Iris pigment epithelial cell (primary cell): ENCODE data around the gene PLPP6.

Experiments
- DNase-seq: peaks from one replicate; pipeline ENCODE4 v3.0.0-alpha.2; 2011; ENCODE audit warnings: low read depth

The PLPP6 gene

DNA sequence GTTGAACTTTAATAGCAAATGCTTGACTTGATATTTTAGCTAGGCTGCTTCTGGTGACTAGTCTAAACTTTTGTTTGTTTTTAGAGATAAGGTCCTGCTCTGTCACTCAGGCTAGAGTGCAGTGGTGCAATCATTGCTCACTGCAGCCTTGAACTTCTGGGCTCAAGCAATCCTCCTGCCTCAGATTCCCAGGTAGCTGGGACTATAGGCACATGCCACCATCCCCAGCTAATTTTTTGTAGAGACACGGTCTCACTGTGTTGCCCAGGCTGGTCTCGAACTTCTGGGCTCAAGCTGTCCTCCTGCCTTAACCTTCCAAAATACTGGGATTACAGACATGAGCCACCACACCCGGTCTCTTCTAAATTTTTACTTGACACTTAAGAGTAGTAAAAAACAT, 38.0 kb downstream of the PLPP6 start:
- DNase-seq, result peak; percentile 42

DNA sequence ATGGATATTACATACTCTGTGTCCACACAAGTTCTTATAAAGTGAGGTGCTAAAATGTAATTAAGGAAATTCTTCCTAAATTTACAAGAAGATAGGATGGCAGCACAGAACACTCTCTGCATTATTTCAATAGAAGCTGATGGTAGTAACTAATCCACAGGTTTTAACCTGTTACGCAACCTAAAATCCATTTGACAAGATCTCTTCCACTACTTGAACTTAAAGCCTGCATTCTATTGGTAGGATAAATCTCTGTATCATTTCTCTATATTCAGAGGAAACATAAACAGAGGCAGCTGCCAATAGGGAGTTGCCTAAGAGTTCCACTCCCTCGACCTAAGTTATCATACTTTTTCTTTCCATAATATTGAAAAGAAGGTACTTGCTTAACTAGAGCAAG, 38.8 kb downstream of the PLPP6 start:
- DNase-seq, result peak; percentile 76

DNA sequence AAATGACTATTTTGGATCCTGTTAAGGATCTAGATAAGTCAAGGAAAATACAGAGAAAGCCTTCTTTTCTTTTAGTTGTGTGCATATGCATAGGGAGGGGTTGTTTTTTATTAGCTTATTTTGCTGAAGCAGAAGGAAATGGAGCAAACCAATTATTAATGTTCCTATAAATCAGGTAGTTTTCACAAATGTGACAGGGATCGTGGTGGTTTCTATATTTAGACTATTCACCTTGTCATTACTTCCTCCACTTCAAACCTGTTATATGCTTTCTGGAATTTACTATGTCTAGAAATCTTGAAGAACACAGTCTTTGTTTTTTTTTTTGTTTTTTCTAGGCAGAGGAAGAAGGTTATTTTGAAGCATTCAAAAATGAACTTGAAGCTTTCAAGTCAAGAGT, 39.4 kb downstream of the PLPP6 start:
- no peak for DNase-seq

DNA sequence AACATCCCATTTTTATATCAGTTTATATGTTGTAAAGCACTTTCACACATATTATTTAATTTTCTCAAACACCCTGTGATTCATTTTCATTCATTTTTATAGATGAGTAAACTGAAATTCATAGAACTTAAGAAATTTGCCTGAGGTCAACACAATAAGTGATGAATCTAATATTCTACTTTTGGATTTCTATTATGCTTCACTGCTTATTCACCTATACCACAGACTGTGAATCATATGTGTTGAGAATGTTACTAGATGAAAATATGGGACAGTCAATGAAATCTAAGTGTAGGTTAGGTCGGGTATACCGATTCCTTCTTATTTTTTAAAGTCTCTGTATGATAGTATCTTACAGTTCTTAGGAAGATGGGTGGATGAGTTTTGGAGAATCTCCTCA, 42.0 kb downstream of the PLPP6 start:
- no peak for DNase-seq

DNA sequence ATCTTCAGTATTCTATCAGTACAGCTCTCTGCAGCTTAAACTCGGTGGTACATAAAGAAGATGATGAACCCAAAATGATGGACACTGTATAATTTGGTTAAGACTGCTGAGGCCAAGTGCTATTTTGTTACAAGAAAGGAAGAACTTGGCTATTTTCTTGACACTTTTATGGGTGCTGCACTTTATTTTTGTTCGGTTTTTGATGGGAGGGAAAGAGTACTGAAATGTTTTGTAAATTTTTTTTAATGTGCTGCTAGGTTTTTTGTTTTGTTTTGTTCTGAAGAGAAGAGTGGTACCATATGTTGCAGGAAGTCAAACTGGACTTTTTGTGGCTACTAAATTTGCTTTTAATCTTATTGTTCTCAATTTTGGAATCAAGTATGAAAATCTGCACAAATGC, 43.9 kb downstream of the PLPP6 start:
- DNase-seq, result no peak

DNA sequence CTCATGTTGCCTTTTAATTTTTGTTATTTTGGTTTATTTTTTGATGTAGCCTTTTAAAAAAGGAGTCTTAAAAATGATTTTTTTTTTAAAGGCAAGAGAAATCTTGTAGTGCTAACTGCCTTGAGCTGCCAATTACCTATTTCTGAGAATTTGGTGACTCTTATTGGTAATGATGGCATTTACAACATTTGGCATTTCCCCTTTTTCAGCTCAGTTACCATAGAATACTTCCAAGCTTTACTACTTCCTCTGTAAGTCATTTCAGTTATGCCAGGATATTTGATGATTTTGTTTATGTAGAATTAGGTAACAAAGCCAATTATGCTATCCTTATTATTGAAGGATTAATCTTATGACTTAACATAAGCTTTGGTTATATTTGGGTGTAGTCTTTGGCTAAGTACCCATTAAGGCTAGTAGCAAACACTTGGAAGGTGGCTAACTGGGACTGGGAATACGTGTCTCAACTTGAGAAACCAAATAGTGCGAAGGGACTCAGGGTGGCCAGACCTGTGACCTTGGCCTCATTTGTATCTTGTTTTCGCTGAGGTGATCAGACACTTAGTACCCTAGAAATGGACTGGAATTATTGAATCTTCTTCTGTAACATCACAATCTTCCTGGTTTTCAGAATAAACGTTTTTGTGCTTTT, 45.0 kb downstream of the PLPP6 start:
- no peak for DNase-seq

DNA sequence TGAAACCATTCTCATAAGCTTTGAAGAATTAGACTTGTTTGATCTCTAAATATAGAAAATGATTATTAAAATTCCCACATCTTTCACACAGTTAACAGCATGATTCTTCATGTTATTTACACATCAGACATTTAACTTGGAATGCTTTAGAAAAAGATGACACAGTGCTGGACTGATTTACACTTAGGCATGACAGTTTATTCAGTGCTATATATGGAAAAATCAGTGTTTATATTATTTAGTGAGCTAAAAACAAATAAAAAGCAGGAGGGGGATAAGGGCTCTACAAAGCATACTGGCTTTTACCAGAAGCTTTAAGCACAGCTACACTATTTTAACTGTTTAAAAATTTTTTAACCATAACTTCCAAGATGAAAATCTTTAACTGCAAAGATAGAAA, 47.3 kb downstream of the PLPP6 start:
- no peak for DNase-seq

DNA sequence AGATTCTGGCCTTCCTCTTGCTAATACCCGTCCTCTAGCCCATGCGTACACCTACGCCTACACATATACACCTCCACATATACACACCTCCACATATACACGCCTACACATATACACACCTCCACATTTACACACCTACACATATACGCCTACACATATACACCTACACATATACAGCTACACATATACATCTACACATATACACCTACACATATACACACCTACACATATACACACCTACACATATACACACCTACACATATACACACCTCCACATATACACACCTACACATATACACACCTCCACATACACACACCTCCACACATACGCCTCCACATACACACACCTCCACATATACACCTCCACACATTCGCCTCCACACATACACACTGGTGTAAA, 51.8 kb downstream of the PLPP6 start:
- no peak for DNase-seq

DNA sequence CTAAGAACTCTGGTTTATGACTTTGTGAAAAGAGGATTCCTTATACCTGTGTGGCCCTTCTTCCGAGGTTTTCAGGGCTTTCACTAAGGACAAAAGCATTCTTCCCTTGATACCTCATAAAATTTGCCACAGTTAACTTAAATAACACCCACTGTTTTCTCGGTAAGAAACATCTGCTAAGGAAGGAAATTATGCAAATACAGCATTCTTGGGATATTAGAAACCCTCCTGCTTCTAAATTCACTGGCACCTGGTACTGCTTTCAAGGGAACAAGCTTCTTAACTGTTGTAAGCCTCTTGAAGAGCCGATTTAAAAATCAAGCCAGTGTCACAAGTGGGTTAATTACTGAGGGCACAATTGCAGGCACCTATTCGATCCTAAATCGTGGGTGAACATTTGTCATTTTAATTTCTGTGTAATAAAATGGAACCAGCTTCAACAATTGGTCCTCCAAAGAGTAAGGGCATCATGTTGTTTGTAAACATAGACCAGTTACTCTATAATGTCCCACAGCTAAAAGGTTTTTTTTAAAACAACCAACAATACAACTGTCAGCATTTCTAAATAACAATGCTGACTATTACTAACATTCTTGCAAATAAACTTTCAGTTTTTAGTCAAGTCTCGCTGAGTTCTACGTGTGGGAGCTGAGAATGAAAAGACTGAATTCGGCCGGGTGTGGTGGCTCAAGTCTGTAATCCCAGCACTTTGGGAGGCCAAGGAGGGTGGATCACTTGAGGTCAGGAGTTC, 52.3 kb downstream of the PLPP6 start:
- DNase-seq, result peak; percentile 9
